ENCODE results near the gene ZSCAN21.

- no peak for TF ChIP-seq CTCF (IDR thresholded peaks at IDR 0.05)
- TF ChIP-seq RCOR1 (IDR thresholded peaks at IDR 0.05; ENCODE audit: low read depth, low read length): no peak
- TF ChIP-seq REST (IDR thresholded peaks at IDR 0.05): no peak
These were observed 62.3 kb downstream of the ZSCAN21 start for GRCh38 chr7:100111914-100112313.
